H9 (cell line): ENCODE results near the gene CDC27. TPM values are rescaled to one million over a fixed set of nuclear protein-coding genes. Genes with fewer than 3 reads are reported as not detected.

Experiments
- DNase-seq: peaks from one replicate; pipeline ENCODE4 v3.0.0-alpha.2; 2017
- H2AFZ ChIP-seq: one replicate; pipeline ENCODE4 v1.6.1; 2013; ENCODE audit warnings: mild to moderate bottlenecking, low read length, control low read depth, moderate library complexity
- H2AK5ac ChIP-seq: 2 replicates; pipeline ENCODE4 v1.6.1; 2013; ENCODE audit warnings: low read length, control low read depth, mixed read lengths; ENCODE audit not compliant: insufficient read length
- H2BK120ac ChIP-seq: one replicate; pipeline ENCODE4 v1.6.1; 2013; ENCODE audit warnings: low read depth, mild to moderate bottlenecking, low read length, control low read depth, inconsistent platforms; ENCODE audit not compliant: poor library complexity, severe bottlenecking
- H2BK12ac ChIP-seq: 2 replicates; pipeline ENCODE4 v1.6.1; 2013; ENCODE audit warnings: low read length, control low read depth, mixed read lengths, low read depth; ENCODE audit not compliant: insufficient read length
- H2BK15ac ChIP-seq: 2 replicates; pipeline ENCODE4 v1.6.1; 2013; ENCODE audit warnings: low read depth, low read length, control low read depth
- H2BK20ac ChIP-seq: one replicate; pipeline ENCODE4 v1.6.1; 2013; ENCODE audit warnings: low read depth, mild to moderate bottlenecking, low read length, control low read depth, inconsistent platforms; ENCODE audit not compliant: poor library complexity, severe bottlenecking
- H2BK5ac ChIP-seq: 2 replicates; pipeline ENCODE4 v1.6.1; 2013; ENCODE audit warnings: low read length, control low read depth, mixed read lengths; ENCODE audit not compliant: insufficient read length
- H3K14ac ChIP-seq: 2 replicates; pipeline ENCODE4 v1.6.1; 2013; ENCODE audit warnings: low read length, control low read depth; ENCODE audit not compliant: insufficient read depth
- H3K18ac ChIP-seq: 2 replicates; pipeline ENCODE4 v1.6.1; 2013; ENCODE audit warnings: low read depth, mild to moderate bottlenecking, mixed read lengths, low read length, control low read depth; ENCODE audit not compliant: insufficient read length
- H3K23ac ChIP-seq: 2 replicates; pipeline ENCODE4 v1.6.1; 2013; ENCODE audit warnings: low read length, control low read depth, mixed read lengths, low read depth; ENCODE audit not compliant: insufficient read length
- H3K23me2 ChIP-seq: 2 replicates; pipeline ENCODE4 v1.6.1; 2013; ENCODE audit warnings: low read depth, mild to moderate bottlenecking, mixed read lengths, low read length, control low read depth; ENCODE audit not compliant: insufficient read length, poor library complexity, severe bottlenecking
- H3K27ac ChIP-seq: 2 replicates; pipeline ENCODE4 v1.5.1; 2013; ENCODE audit warnings: low read length, control low read depth, mixed read lengths, low read depth; ENCODE audit not compliant: insufficient read length
- H3K27me3 ChIP-seq: 2 replicates; pipeline ENCODE4 v1.6.1; 2013; ENCODE audit warnings: low read length, control low read depth, inconsistent platforms; ENCODE audit not compliant: insufficient read depth
- H3K4ac ChIP-seq: 2 replicates; pipeline ENCODE4 v1.6.1; 2013; ENCODE audit warnings: low read depth, mild to moderate bottlenecking, control low read depth, inconsistent platforms, low read length, moderate library complexity
- H3K4me1 ChIP-seq: 2 replicates; pipeline ENCODE4 v1.6.1; 2013; ENCODE audit warnings: low read length, control low read depth, inconsistent platforms; ENCODE audit not compliant: insufficient read depth
- H3K4me2 ChIP-seq: 2 replicates; pipeline ENCODE4 v1.6.1; 2013; ENCODE audit warnings: low read length, control low read depth, mixed read lengths; ENCODE audit not compliant: insufficient read length, insufficient read depth
- H3K56ac ChIP-seq: 2 replicates; pipeline ENCODE4 v1.6.1; 2013; ENCODE audit warnings: low read depth, mild to moderate bottlenecking, mixed read lengths, low read length, control low read depth; ENCODE audit not compliant: insufficient read length
- H3K79me1 ChIP-seq: 2 replicates; pipeline ENCODE4 v1.6.1; 2013; ENCODE audit warnings: low read depth, mild to moderate bottlenecking, moderate library complexity, low read length, control low read depth, inconsistent platforms; ENCODE audit not compliant: insufficient read depth, poor library complexity, severe bottlenecking
- H3K79me2 ChIP-seq: 2 replicates; pipeline ENCODE4 v1.6.1; 2013; ENCODE audit warnings: low read length, control low read depth, inconsistent platforms; ENCODE audit not compliant: insufficient read depth
- H3K9ac ChIP-seq: 2 replicates; pipeline ENCODE4 v1.6.1; 2013; ENCODE audit warnings: low read length, control low read depth, mixed read lengths; ENCODE audit not compliant: insufficient read length; ENCODE audit errors: extremely low read depth
- H3K9me3 ChIP-seq: one replicate; pipeline ENCODE4 v1.6.1; 2013; ENCODE audit warnings: low read depth, low read length, inconsistent platforms; ENCODE audit not compliant: control insufficient read depth
- H3T11ph ChIP-seq: one replicate; pipeline ENCODE4 v1.6.1; 2013; ENCODE audit warnings: mild to moderate bottlenecking, low read length, control low read depth, inconsistent platforms
- H4K20me1 ChIP-seq: one replicate; pipeline ENCODE4 v1.6.1; 2013; ENCODE audit not compliant: control insufficient read depth, insufficient read length, insufficient read depth
- H4K5ac ChIP-seq: 2 replicates; pipeline ENCODE4 v1.6.1; 2013; ENCODE audit warnings: low read depth, mild to moderate bottlenecking, mixed read lengths, low read length, control low read depth; ENCODE audit not compliant: insufficient read length
- H4K8ac ChIP-seq: replicated peaks from 2 replicates; pipeline ENCODE4 v1.6.1; 2013; ENCODE audit warnings: low read length, control low read depth, mixed read lengths, low read depth; ENCODE audit not compliant: insufficient read length
- H4K91ac ChIP-seq: 2 replicates; pipeline ENCODE4 v1.6.1; 2013; ENCODE audit warnings: low read depth, mild to moderate bottlenecking, moderate library complexity, mixed read lengths, low read length, control low read depth; ENCODE audit not compliant: insufficient read length
- H3K27ac Mint-ChIP-seq, 3 experiments: 2 replicates in 2 of 3; 3 replicates in 1 of 3; pipeline ENCODE4 v1.8.0; 2020 to 2021; ENCODE audit warnings: mixed read lengths in 3 of 3, mild to moderate bottlenecking in 1 of 3, moderate library complexity in 1 of 3
- H3K27me3 Mint-ChIP-seq: 2 replicates; pipeline ENCODE4 v1.8.0; 2021; ENCODE audit warnings: low read depth, mild to moderate bottlenecking, moderate library complexity, mixed read lengths
- H3K36me3 Mint-ChIP-seq, 3 experiments: 2 replicates in 2 of 3; 3 replicates in 1 of 3; pipeline ENCODE4 v1.8.0; 2020 to 2021; ENCODE audit warnings: low read depth in 3 of 3, mixed read lengths in 3 of 3; ENCODE audit not compliant: insufficient read depth in 1 of 3
- H3K4me1 Mint-ChIP-seq, 2 experiments: 2 replicates each; pipeline ENCODE4 v1.8.0; 2020; ENCODE audit warnings: mixed read lengths in 2 of 2
- H3K4me3 Mint-ChIP-seq, 2 experiments: 2 replicates in 1 of 2; 3 replicates in 1 of 2; pipeline ENCODE4 v1.8.0; 2020 to 2021; ENCODE audit warnings: mild to moderate bottlenecking in 2 of 2, mixed read lengths in 2 of 2, moderate library complexity in 1 of 2
- H3K9me3 Mint-ChIP-seq, 2 experiments: 2 replicates in 1 of 2; 3 replicates in 1 of 2; pipeline ENCODE4 v1.8.0; 2020; ENCODE audit warnings: mild to moderate bottlenecking in 2 of 2, mixed read lengths in 2 of 2, moderate library complexity in 1 of 2
- CTCF ChIP-seq: fragments of 200-600 bp; sonication (generic); conservative IDR thresholded peaks from 3 replicates; pipeline ENCODE4 v1.8.0; 2021; ENCODE audit warnings: antibody characterized with exemption, mild to moderate bottlenecking
- WGBS: extraction: QIAGEN DNeasy Blood & Tissue Kit; methylation state at CpG from one replicate; pipeline ENCODE4 v1.1.7; 2013; ENCODE audit warnings: missing lambda C conversion rate, low lambda C conversion rate, mixed read lengths; ENCODE audit not compliant: insufficient read length; ENCODE audit errors: extremely low coverage; 5-methylcytosine and 5-hydroxymethylcytosine counted together
- total RNA-seq: library from RNA; stranded (reverse); gene quantifications from 2 replicates; pipeline ENCODE4 v1.2.1, GENCODE V29; 2021

The CDC27 gene
- total RNA-seq, 1 experiment from 2014 or later: 82.5 TPM

GRCh38 chr17:47165137-47165536, 24.0 kb downstream of the CDC27 start:
- Histone ChIP-seq H3K56ac (no peak overlapping the region), H2AFZ (no peak overlapping the region), H2BK12ac (no peak overlapping the region), H3K27me3 (no peaks in the 10 kb centered on the region), H3K14ac (no peak overlapping the region), H4K91ac (no peak overlapping the region), H3K27ac (no peak overlapping the region), H3T11ph (no peak overlapping the region), H3K4me2 (no peak overlapping the region), H3K4me1 (no peaks in the 10 kb centered on the region), H2BK15ac (no peak overlapping the region), H3K23ac (no peak overlapping the region), H3K79me1 (peaks cover 3% of the 10 kb centered on the region), H2BK20ac (no peak overlapping the region), H3K9me3 (no peaks in the 10 kb centered on the region), H3K4ac (no peak overlapping the region), H3K79me2 (no peaks in the 10 kb centered on the region), H2BK5ac (no peak overlapping the region), H2AK5ac (no peak overlapping the region), H4K5ac (no peak overlapping the region), H2BK120ac (no peak overlapping the region), H4K20me1 (no peaks in the 10 kb centered on the region), H3K18ac (no peak overlapping the region), H3K23me2 (no peaks in the 10 kb centered on the region), H4K8ac (no peak overlapping the region), H3K9ac (no peak overlapping the region)
- no peak for DNase-seq
- no peak overlapping the region for H3K27ac Mint-ChIP-seq
- no peak overlapping the region for H3K4me3 Mint-ChIP-seq
- H3K9me3 Mint-ChIP-seq: no peaks in the 10 kb centered on the region
- H3K27me3 Mint-ChIP-seq: no peaks in the 10 kb centered on the region
- H3K4me1 Mint-ChIP-seq: 0 out of 4 replicates have a peak, but pooled peaks cover 0 to 5% of the 10 kb centered on the region in 2 experiments
- peaks cover 10 to 60% (median 58%) of the 10 kb centered on the region in 3 experiments; a peak in 6 of 7 replicates for H3K36me3 Mint-ChIP-seq
- no peak for TF ChIP-seq CTCF
- no CpG with 5 or more reads among the region's 2 CpGs for WGBS
